VCaP (cell line): ENCODE data around the gene SLC39A8.

Experiments
- H3K27ac ChIP-seq: fragments of 450-650 bp; 2 replicates; pipeline ENCODE4 v1.5.1; 2017
- CTCF ChIP-seq: fragments of 450-650 bp; conservative IDR thresholded peaks from 2 replicates; pipeline ENCODE4 v1.5.1; 2017; ENCODE audit warnings: mild to moderate bottlenecking, moderate library complexity

Gene SLC39A8

GRCh38 chr4:102338405-102338804 lies 6.9 kb downstream of the SLC39A8 start:
- H3K27ac ChIP-seq, result no peak overlapping the region
- TF ChIP-seq CTCF, result no peak

GRCh38 chr4:102335616-102336015 lies 9.7 kb downstream of the SLC39A8 start:
- no peak for TF ChIP-seq CTCF

GRCh38 chr4:102334624-102335023 lies 10.7 kb downstream of the SLC39A8 start:
- H3K27ac ChIP-seq, result no peak overlapping the region
- TF ChIP-seq CTCF, result no peak

More at GRCh38 chr4:102335616-102336015, 9.7 kb downstream of the SLC39A8 start:
- no peak overlapping the region for H3K27ac ChIP-seq

GRCh38 chr4:102333787-102334186 lies 11.5 kb downstream of the SLC39A8 start:
- no peak overlapping the region for H3K27ac ChIP-seq
- TF ChIP-seq CTCF, result no peak

GRCh38 chr4:102328045-102328444 lies 17.2 kb downstream of the SLC39A8 start:
- H3K27ac ChIP-seq, result no peak overlapping the region
- no peak for TF ChIP-seq CTCF

- TF ChIP-seq CTCF, result no peak
- no peak overlapping the region for H3K27ac ChIP-seq
Measured at GRCh38 chr4:102326951-102327350, 18.3 kb downstream of the SLC39A8 start.

- H3K27ac ChIP-seq, result no peak overlapping the region
- TF ChIP-seq CTCF, result no peak
Measured at GRCh38 chr4:102324730-102325129, 20.6 kb downstream of the SLC39A8 start.

GRCh38 chr4:102322736-102323135 lies 22.5 kb downstream of the SLC39A8 start:
- no peak for TF ChIP-seq CTCF
- H3K27ac ChIP-seq, result no peak overlapping the region
